Panc1 (cell line): ENCODE measurements around the gene TXNRD1.

ENCODE experiments used
- CTCF ChIP-seq: fragments of 450-650 bp; IDR thresholded peaks from 2 replicates; pipeline ENCODE4 v1.5.1; 2017; ENCODE audit warnings: mild to moderate bottlenecking
- SIN3A ChIP-seq: IDR thresholded peaks from 2 replicates; pipeline ENCODE4 v1.6.1; 2012; ENCODE audit warnings: low read depth, mild to moderate bottlenecking, low read length, moderate library complexity, borderline replicate concordance; ENCODE audit not compliant: insufficient read depth

DNA sequence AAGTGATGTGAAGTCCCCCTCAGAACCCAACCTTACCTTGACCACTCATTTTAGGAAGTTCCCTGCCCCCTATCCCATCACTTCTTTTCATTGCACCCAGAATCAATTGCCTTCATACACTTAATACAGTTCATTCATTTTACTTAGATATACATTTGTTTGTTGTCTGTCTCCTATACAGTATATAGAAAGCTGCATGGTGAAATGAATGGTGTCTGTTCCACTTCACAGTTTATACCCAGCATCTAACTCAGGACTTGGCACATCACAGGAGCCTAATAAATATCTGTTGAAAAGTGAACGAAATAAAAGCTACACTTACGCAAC is 38.3 kb upstream of the TXNRD1 start:
- no peak for TF ChIP-seq CTCF
- no peak for TF ChIP-seq SIN3A
